Immature natural killer cell (primary cell): Measurements from ENCODE around the gene KDM2A. TPM values are rescaled to one million over a fixed set of nuclear protein-coding genes. Genes with fewer than 3 reads are reported as not detected.
A peak's percentile ranks its signal among the peaks of the same experiment; 100 is the strongest.

Experiments used
- DNase-seq, 3 donors: peaks; one replicate each; pipeline ENCODE4 v3.0.0; 2022; ENCODE audit warnings: mixed read lengths in 1 of 3
- H3K27ac Mint-ChIP-seq, 6 donors: one replicate each; pipeline ENCODE4 v1.8.0; 2020; ENCODE audit warnings: mixed read lengths in 6 of 6, mild to moderate bottlenecking in 5 of 6, inconsistent platforms in 4 of 6, moderate library complexity in 3 of 6
- H3K27me3 Mint-ChIP-seq, 3 donors: one replicate each; pipeline ENCODE4 v1.8.0; 2020 to 2021; ENCODE audit warnings: low read depth in 3 of 3, mild to moderate bottlenecking in 3 of 3, mixed read lengths in 3 of 3, moderate library complexity in 3 of 3, inconsistent platforms in 1 of 3
- H3K36me3 Mint-ChIP-seq, 3 donors: one replicate each; pipeline ENCODE4 v1.8.0; 2020; ENCODE audit warnings: mixed read lengths in 3 of 3, inconsistent platforms in 2 of 3, mild to moderate bottlenecking in 2 of 3
- H3K4me1 Mint-ChIP-seq, 2 donors: one replicate each; pipeline ENCODE4 v1.8.0; 2020; ENCODE audit warnings: inconsistent platforms in 2 of 2, mild to moderate bottlenecking in 2 of 2, mixed read lengths in 2 of 2, moderate library complexity in 1 of 2
- H3K4me3 Mint-ChIP-seq, 5 donors: one replicate each; pipeline ENCODE4 v1.8.0; 2020; ENCODE audit warnings: mild to moderate bottlenecking in 5 of 5, mixed read lengths in 5 of 5, inconsistent platforms in 3 of 5, moderate library complexity in 3 of 5
- H3K9me3 Mint-ChIP-seq, 6 donors: one replicate each; pipeline ENCODE4 v1.8.0; 2020; ENCODE audit warnings: mild to moderate bottlenecking in 6 of 6, mixed read lengths in 6 of 6, inconsistent platforms in 4 of 6, moderate library complexity in 3 of 6
- polyA plus RNA-seq, 3 donors: library from polyadenylated mRNA; unstranded; fragments of 300-500 nt; fragmentation: Illumina TruSeq; gene quantifications; one replicate each; pipeline ENCODE4 v1.2.3, GENCODE V29; 2021

The KDM2A gene
- polyA plus RNA-seq, 3 donors from 2014 or later, result 3.8 to 16.6 (median 6.8) TPM

DNA sequence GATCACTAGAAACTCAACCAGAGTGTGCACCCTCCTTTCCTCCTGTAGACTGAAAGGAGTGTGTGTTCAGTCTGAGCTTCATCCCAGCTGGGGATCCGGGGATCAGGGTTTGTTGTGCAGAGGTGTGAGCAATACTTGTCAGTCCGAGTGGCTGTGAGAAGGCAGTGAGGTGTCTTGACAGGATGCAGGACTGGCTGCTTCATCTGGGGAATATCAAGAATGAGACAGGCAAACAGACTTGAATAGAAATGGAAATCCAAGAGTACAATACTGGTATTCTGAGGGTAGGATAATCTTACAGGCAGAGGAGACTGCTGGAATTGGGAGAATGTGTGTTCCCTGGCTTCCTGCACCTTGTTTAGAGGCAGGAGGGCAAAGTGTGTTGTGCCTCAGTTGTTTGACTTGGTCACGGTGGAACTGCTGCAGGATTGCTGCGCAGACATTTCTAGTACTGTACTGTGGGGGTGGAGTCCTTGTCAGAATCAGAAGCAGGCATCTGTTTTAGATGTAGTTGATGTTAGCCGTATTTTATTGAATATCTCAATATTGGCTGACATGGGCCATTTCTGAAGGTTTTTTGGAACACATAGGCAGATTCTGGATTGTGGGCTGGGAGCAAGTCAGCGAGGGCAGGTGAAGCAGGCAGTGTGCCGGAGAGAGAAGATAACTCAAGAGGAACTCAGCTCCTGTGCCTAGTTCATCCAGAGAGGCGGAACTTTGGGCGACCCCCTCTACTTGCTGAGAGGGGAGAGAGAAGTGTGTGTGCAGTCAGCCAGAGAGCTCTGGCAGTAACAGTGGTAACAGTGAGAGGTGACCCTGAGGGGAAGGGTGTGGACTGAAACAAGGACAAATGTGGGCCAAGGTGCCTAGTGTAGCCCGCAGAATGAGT lies 120.1 kb downstream of the KDM2A start:
- Mint-ChIP-seq H3K9me3 (no peaks in the 10 kb centered on the region), H3K27me3 (peaks cover 10 to 25% (median 18%) of the 10 kb centered on the region in 3 donors), H3K27ac (peak overlapping the region; percentile 95 to 100 (median 99)), H3K4me1 (peaks cover 49 to 64% of the 10 kb centered on the region in 2 donors), H3K36me3 (peaks cover under 1 to 20% (median 4%) of the 10 kb centered on the region in 3 donors), H3K4me3 (peak overlapping the region; percentile 98 to 100 (median 99))
- DNase-seq, result no peak

DNA sequence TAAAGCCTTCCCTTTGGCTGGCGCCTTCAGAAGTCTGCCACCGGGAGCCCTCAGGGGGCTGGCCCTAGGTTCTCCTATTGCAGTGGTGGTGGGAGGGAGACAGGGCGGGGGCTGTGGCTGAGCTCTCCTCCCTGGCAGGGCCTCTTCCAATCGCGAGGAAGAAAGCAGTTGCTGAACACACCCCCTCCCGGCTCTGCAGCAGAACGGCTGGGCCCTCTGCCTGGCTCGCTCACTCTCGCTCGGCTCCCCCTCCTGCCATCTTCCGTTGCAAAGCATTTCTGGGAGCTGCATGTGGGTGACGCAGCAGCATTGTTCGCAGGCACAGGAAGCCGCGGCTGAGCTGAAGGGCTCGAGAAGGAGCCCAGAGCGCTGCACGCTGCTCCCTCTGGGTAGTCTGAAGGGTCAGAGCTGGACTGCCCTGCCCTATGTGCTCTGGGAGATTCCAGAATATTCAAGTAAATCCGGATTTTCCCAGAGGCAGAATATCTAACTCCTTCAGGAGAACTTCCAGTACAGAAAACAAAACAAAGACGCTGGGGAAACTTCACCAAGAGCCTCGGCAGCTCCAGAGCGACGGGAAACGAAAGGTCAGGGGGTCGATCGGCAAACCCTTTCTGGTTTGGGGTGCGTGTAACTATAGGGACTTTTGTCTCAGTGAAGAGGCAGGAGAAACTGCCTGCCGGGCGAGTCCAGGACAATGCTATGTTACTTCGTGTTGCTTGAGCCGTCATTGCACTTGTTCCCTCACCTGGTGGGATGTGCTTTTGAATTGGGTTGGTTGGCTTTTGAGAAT lies 120.9 kb downstream of the KDM2A start:
- H3K4me1 Mint-ChIP-seq, result peaks cover 50 to 66% of the 10 kb centered on the region in 2 donors

DNA sequence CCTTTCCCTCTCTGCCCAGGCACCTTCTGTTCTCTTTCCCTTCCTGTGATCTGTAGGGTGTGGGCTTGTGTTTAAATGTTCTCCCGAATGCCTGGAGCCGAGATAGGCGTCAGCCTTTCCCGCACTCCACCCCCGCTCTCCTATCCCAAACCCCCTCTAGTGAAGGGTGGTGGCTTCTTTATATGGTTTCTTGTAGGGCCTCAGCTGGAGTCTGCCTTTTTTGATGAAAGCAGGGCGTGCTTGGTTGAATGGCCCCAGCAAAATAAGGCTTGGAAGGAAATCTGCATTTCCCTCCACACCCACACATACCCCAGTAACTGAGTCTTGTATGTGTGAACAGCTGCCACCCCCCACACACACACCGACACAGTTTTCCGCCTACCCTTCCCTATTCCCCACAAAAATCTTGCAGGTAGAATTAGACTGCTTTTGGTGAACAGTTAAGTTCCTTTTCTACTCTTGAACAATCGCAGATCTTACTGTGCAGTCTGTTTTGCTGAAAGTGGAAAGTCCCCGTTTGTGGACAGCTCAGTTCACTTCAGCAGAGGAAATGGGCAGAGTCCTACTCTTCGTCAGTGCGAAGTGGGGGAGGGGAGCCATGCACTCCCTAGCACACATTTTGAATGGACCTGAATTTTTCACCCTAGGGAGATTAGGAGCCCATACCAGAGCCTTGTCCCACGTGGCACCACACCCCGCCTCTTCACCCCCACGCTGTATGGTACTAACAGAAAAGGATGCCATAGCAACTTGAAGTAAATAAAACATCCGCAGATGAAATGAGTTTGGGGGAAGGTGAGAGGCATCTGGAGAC lies 121.7 kb downstream of the KDM2A start:
- Mint-ChIP-seq H3K27me3 (peaks cover 10 to 23% (median 22%) of the 10 kb centered on the region in 3 donors), H3K4me1 (peaks cover 52 to 74% of the 10 kb centered on the region in 2 donors), H3K36me3 (peaks cover 4 to 31% (median 17%) of the 10 kb centered on the region in 3 donors), H3K4me3 (peak overlapping the region; percentile 98 to 100 (median 99)), H3K27ac (peak overlapping the region; percentile 95 to 100 (median 99)), H3K9me3 (no peaks in the 10 kb centered on the region)
- DNase-seq, result peak; percentile 80 to 83 (median 81)

More for the DNA sequence above, 120.9 kb downstream of the KDM2A start:
- Mint-ChIP-seq H3K27me3 (peaks cover 10 to 22% (median 18%) of the 10 kb centered on the region in 3 donors), H3K27ac (peak overlapping the region; percentile 95 to 100 (median 99)), H3K4me3 (peak overlapping the region; percentile 98 to 100 (median 99)), H3K36me3 (peaks cover 4 to 23% (median 9%) of the 10 kb centered on the region in 3 donors), H3K9me3 (no peaks in the 10 kb centered on the region)
- DNase-seq, result peak; percentile 95 to 97 (median 95)

DNA sequence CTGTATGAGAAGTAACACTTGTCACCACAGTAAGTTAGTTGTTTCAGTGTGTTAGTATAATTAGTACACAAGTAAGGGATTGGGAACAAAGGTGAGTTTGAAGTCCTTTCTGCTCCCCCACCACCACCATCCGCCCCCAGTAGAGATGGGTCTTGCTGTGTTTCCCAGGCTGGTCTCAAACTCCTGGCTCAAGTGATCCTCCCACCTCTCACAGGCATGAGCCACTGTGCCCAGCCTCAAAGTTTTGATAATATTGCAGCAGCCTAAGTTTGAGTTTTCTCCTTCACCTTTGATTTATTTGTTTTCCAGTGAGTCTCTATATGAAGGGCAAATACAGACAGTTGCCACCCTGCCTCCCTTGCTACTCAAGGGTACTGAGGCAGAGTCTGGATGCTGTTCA lies 123.5 kb downstream of the KDM2A start:
- Mint-ChIP-seq H3K4me3 (peak overlapping the region; percentile 75 to 99 (median 98)), H3K27ac (peak overlapping the region; percentile 89 to 100 (median 96)), H3K4me1 (peaks cover 56 to 83% of the 10 kb centered on the region in 2 donors), H3K9me3 (no peaks in the 10 kb centered on the region), H3K36me3 (peaks cover 8 to 40% (median 27%) of the 10 kb centered on the region in 3 donors), H3K27me3 (peaks cover 10 to 23% (median 22%) of the 10 kb centered on the region in 3 donors)
- no peak for DNase-seq

DNA sequence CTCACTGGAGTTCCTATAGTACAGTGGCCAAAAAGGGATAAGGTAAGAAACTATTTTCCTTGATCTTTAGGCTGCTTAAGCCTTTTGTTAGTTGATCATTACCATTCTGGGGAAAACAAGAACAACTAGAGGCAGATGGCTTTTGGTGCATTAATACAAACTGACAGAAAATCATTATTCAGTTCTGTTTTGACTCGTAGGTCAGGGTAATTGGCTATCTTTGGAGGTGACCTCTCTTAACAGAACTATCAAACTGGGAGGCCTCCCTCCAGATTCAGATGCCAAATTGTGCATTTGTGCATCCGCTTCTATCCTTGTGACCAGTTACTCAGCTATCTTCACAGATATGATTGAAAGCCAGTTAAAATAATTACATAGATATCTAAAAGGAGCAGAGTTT lies 124.0 kb downstream of the KDM2A start:
- Mint-ChIP-seq H3K27me3 (peaks cover 10 to 23% (median 22%) of the 10 kb centered on the region in 3 donors), H3K4me1 (peaks cover 56 to 83% of the 10 kb centered on the region in 2 donors), H3K9me3 (no peaks in the 10 kb centered on the region), H3K4me3 (peak overlapping the region in 4 of 5 donors; percentile 78 to 99 (median 98)), H3K27ac (peak overlapping the region; percentile 89 to 100 (median 96)), H3K36me3 (peaks cover 8 to 43% (median 30%) of the 10 kb centered on the region in 3 donors)
- no peak for DNase-seq

DNA sequence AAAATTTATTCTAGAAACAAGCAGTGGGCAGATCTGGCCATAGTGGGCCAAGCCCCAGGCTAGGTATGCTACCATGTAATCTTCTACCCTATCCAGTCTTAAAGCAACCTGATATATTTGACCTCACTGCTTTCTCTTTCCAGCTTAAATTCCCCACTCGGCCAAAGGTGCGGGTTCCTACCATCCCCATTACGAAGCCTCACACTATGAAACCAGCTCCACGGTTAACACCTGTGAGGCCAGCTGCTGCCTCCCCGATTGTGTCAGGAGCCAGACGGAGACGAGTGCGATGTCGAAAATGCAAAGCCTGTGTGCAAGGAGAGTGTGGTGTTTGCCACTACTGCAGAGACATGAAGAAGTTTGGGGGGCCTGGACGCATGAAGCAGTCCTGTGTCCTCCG lies 126.0 kb downstream of the KDM2A start:
- peak overlapping the region in 3 of 6 donors; percentile 25 to 76 (median 42) for H3K27ac Mint-ChIP-seq
- peaks cover 45 to 69% of the 10 kb centered on the region in 2 donors for H3K4me1 Mint-ChIP-seq
- no peaks in the 10 kb centered on the region for H3K9me3 Mint-ChIP-seq
- peaks cover 10 to 21% (median 11%) of the 10 kb centered on the region in 3 donors for H3K27me3 Mint-ChIP-seq
- no peak for DNase-seq
- H3K36me3 Mint-ChIP-seq, result peaks cover 12 to 61% (median 46%) of the 10 kb centered on the region in 3 donors
- peak overlapping the region in 1 of 5 donors; percentile 14 for H3K4me3 Mint-ChIP-seq

DNA sequence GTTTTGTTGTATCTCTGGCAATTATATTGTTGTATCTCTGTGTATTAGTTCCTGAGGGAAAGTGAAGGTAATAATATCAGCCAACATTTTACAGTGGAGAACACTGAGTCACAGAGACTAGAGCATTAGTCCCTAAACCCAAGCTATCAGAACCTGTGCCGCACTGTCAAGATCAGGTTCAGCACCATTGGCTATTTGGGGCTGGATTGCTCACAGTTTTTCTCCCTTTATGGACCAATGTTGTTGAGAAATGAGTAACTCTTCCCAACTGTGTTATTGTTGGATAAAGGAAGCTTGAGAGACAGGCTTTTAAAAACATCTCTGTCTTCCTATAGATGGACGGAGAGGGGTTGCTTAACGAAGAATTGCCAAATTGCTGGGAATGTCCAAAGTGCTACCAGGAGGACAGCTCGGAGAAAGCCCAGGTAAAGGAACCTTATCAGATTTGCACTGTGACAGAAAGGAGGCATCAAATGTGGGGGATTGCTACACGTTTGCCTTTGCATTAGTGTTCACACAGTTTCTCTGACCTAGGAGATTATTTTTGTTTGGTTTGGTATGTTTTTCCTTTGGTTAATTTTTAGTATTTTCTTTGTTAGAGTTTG lies 129.0 kb downstream of the KDM2A start:
- no peaks in the 10 kb centered on the region for H3K9me3 Mint-ChIP-seq
- peaks cover 6 to 14% (median 8%) of the 10 kb centered on the region in 3 donors for H3K27me3 Mint-ChIP-seq
- H3K36me3 Mint-ChIP-seq, result peaks cover 12 to 66% (median 60%) of the 10 kb centered on the region in 3 donors
- H3K4me3 Mint-ChIP-seq, result no peak overlapping the region
- no peak for DNase-seq
- peaks cover 32 to 64% of the 10 kb centered on the region in 2 donors for H3K4me1 Mint-ChIP-seq
- peak overlapping the region in 5 of 6 donors; percentile 27 to 65 (median 56) for H3K27ac Mint-ChIP-seq

DNA sequence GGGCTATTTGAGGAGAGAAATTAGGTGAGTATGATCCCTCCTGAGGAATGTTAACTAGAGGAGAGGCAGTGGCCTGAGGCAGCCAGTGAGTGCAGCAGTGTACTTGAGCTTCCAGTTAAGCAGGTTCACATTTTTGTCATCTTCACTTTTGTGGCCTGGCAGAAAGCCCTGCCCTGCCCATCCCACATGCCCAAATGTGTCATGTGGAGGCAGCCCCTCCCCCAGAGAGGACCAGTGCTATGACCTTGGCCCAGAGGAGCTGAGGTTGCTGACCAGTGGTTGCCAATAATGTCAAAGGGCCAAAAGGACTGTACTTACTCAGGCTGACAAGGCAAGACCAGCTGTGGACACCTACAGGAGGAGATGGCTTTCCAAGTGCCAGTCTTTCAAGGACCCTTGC lies 129.6 kb downstream of the KDM2A start:
- peaks cover 6 to 18% (median 8%) of the 10 kb centered on the region in 3 donors for H3K27me3 Mint-ChIP-seq
- no peak overlapping the region for H3K4me3 Mint-ChIP-seq
- no peak for DNase-seq
- no peaks in the 10 kb centered on the region for H3K9me3 Mint-ChIP-seq
- H3K4me1 Mint-ChIP-seq, result peaks cover 36 to 64% of the 10 kb centered on the region in 2 donors
- H3K27ac Mint-ChIP-seq, result peak overlapping the region in 4 of 6 donors; percentile 7 to 65 (median 42)
- peaks cover 15 to 68% (median 64%) of the 10 kb centered on the region in 3 donors for H3K36me3 Mint-ChIP-seq

DNA sequence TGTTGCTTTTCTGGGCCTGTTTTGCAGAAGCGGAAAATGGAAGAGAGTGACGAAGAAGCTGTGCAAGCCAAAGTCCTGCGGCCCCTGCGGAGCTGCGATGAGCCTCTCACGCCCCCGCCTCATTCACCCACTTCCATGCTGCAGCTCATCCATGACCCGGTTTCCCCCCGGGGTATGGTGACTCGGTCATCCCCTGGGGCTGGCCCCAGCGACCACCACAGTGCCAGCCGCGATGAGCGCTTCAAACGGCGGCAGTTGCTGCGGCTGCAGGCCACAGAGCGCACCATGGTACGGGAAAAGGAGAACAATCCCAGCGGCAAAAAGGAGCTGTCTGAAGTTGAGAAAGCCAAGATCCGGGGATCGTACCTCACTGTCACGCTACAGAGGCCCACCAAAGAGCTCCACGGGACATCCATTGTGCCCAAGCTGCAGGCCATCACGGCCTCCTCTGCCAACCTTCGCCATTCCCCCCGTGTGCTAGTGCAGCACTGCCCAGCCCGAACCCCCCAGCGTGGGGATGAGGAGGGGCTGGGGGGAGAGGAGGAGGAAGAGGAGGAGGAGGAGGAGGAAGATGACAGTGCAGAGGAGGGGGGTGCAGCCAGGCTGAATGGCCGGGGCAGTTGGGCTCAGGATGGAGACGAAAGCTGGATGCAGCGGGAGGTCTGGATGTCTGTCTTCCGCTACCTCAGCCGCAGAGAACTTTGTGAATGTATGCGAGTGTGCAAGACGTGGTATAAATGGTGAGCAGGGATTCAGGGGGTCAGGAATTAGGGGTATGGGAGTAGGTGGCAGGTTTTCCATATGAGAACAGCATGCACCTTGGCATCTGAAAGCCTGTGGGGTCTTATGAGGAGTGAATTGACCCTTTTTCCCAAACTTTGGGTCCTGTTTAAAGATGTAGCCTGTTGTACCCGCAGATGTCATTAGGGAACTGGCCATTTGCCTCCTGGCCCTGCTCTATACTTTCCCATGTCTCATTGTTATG lies 131.3 kb downstream of the KDM2A start:
- DNase-seq, result no peak
- H3K9me3 Mint-ChIP-seq, result no peaks in the 10 kb centered on the region
- no peak overlapping the region for H3K4me3 Mint-ChIP-seq
- H3K27ac Mint-ChIP-seq, result peak overlapping the region in 3 of 6 donors; percentile 57 to 67 (median 58)
- peaks cover 6 to 22% (median 13%) of the 10 kb centered on the region in 3 donors for H3K27me3 Mint-ChIP-seq
- H3K4me1 Mint-ChIP-seq, result peaks cover 44 to 64% of the 10 kb centered on the region in 2 donors
- peaks cover 22 to 67% (median 65%) of the 10 kb centered on the region in 3 donors for H3K36me3 Mint-ChIP-seq

DNA sequence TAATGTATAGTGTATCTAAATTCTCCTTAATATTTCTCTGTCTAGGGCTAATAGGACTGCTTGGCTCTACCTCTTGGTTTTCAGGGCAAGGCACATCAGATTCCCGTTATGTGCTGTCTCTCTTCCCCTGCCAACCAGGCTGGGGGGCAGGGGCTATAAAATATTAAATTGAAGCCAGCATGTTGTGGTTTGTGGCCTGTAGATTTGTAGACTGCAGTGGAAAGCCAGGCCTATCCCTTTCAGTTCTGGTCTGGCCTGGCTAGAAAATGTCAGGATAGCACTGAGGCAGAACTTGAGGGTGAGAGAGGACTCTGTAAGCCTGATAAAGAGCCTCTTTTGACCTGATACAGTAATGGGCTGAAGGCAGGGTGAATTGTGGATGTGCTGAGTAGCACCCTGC lies 132.8 kb downstream of the KDM2A start:
- no peak overlapping the region for H3K4me3 Mint-ChIP-seq
- peaks cover 24 to 65% (median 50%) of the 10 kb centered on the region in 3 donors for H3K36me3 Mint-ChIP-seq
- no peak for DNase-seq
- H3K9me3 Mint-ChIP-seq, result no peaks in the 10 kb centered on the region
- peaks cover 42 to 50% of the 10 kb centered on the region in 2 donors for H3K4me1 Mint-ChIP-seq
- peak overlapping the region; percentile 21 to 88 (median 58) for H3K27ac Mint-ChIP-seq
- H3K27me3 Mint-ChIP-seq, result peaks cover 6 to 23% (median 13%) of the 10 kb centered on the region in 3 donors

DNA sequence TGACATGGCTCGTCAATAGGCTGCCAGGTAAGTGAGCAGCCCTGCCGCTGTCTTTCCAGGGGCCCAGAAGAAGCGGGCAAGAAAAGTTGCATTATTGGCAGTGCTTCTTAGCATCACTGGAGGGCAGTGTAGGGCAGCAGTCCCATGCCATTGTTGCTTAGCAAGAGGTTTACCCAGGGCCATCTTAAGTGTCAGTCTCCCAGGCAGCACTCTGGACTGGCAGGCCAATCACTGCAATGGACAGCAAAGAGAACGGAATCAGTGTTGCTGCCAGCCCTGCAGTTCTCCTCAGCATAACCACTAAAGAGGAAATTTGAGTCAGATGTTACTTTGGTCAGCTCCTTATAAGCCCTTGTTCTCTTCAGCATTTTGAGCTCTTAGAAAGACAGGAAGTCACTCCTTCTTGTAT lies 133.8 kb downstream of the KDM2A start:
- Mint-ChIP-seq H3K4me3 (peak overlapping the region in 4 of 5 donors; percentile 10 to 62 (median 30)), H3K27ac (peak overlapping the region; percentile 14 to 88 (median 78)), H3K36me3 (peaks cover 25 to 67% (median 49%) of the 10 kb centered on the region in 3 donors), H3K4me1 (peaks cover 42 to 50% of the 10 kb centered on the region in 2 donors), H3K9me3 (no peaks in the 10 kb centered on the region), H3K27me3 (peaks cover 6 to 28% (median 13%) of the 10 kb centered on the region in 3 donors)
- peak; percentile 46 to 57 (median 47) for DNase-seq
